Colon (tissue), 2 donors: ENCODE measurements around the gene PTCD1.
"Not testable (repeated sequence)": the region's sequence is repeated elsewhere in the genome, so short reads cannot be mapped to it uniquely, and the experiment has no call there.

Experiments used
- FAIRE-seq: peaks from 2 replicates; lab custom pipeline; 2012; peaks lifted over from hg19 to GRCh38; lab: Jason Lieb, UNC
- donor health status: control.
- donor health status: control.

Gene PTCD1

GRCh38 chr7:99448855-99449254 lies 10.3 kb upstream of the PTCD1 start:
- no peak for FAIRE-seq

GRCh38 chr7:99447943-99448342 lies 9.3 kb upstream of the PTCD1 start:
- no peak for FAIRE-seq

- no peak for FAIRE-seq
Observed at GRCh38 chr7:99446096-99446495, 7.5 kb upstream of the PTCD1 start.

- no peak for FAIRE-seq
Observed at GRCh38 chr7:99440195-99440594, 1.6 kb upstream of the PTCD1 start.

- no peak for FAIRE-seq
Observed at GRCh38 chr7:99437946-99438572, 539 bp downstream of the PTCD1 start.

GRCh38 chr7:99433158-99433557 lies 5.4 kb downstream of the PTCD1 start:
- FAIRE-seq, result no peak

- not testable (repeated sequence) for FAIRE-seq
Observed at GRCh38 chr7:99431756-99432540, 6.7 kb downstream of the PTCD1 start.

GRCh38 chr7:99429756-99430155 lies 8.8 kb downstream of the PTCD1 start:
- FAIRE-seq, result no peak

- no peak for FAIRE-seq
Observed at GRCh38 chr7:99428972-99429566, 9.5 kb downstream of the PTCD1 start.

- FAIRE-seq, result no peak
Observed at GRCh38 chr7:99424932-99425730, 13.5 kb downstream of the PTCD1 start.

- FAIRE-seq, result no peak
Observed at GRCh38 chr7:99422625-99423024, 16.0 kb downstream of the PTCD1 start.

- FAIRE-seq, result no peak
Observed at GRCh38 chr7:99422186-99422585, 16.4 kb downstream of the PTCD1 start.

- FAIRE-seq, result no peak
Observed at GRCh38 chr7:99420986-99421385, 17.6 kb downstream of the PTCD1 start.

- no peak for FAIRE-seq
Observed at GRCh38 chr7:99420213-99420612, 18.4 kb downstream of the PTCD1 start.

- FAIRE-seq, result no peak
Observed at GRCh38 chr7:99419323-99420021, 19.1 kb downstream of the PTCD1 start.

GRCh38 chr7:99418260-99418659 lies 20.3 kb downstream of the PTCD1 start:
- no peak for FAIRE-seq

GRCh38 chr7:99415513-99416127 lies 23.0 kb downstream of the PTCD1 start:
- FAIRE-seq, result not testable (repeated sequence)

- FAIRE-seq, result no peak
Observed at GRCh38 chr7:99410635-99411034, 28.0 kb downstream of the PTCD1 start.

- no peak for FAIRE-seq
Observed at GRCh38 chr7:99409806-99410205, 28.8 kb downstream of the PTCD1 start.

- no peak for FAIRE-seq
Observed at GRCh38 chr7:99409192-99409572, 29.4 kb downstream of the PTCD1 start.

- no peak for FAIRE-seq
Observed at GRCh38 chr7:99408379-99409191, 30.0 kb downstream of the PTCD1 start, which contains the start of the genes BUD31 and PDAP1. Gene BUD31, plus strand, starts transcription at chr7:99408969. Its CDS starts 2,124 bp downstream, at chr7:99411093. Gene PDAP1, minus strand, starts transcription at chr7:99408597. Its CDS starts 49 bp downstream, at chr7:99408548.
